SK-N-DZ (cell line): Measurements from ENCODE around the gene CBLB.

Experiments
- DNase-seq: peaks from one replicate; pipeline ENCODE4 v3.0.0-alpha.2; 2015; ENCODE audit warnings: low spot score

Gene CBLB

GRCh38 chr3:105691633-105692032 lies 177.2 kb downstream of the CBLB start:
- DNase-seq = no peak

GRCh38 chr3:105691053-105691452 lies 177.8 kb downstream of the CBLB start:
- DNase-seq = no peak

GRCh38 chr3:105688821-105689220 lies 180.0 kb downstream of the CBLB start:
- DNase-seq = no peak

GRCh38 chr3:105686278-105686897 lies 182.4 kb downstream of the CBLB start:
- no peak for DNase-seq

GRCh38 chr3:105679951-105680350 lies 188.9 kb downstream of the CBLB start:
- DNase-seq = no peak

GRCh38 chr3:105678017-105678416 lies 190.8 kb downstream of the CBLB start:
- DNase-seq = no peak

GRCh38 chr3:105676621-105677300 lies 192.1 kb downstream of the CBLB start:
- DNase-seq = no peak

GRCh38 chr3:105674437-105675065 lies 194.3 kb downstream of the CBLB start:
- no peak for DNase-seq

GRCh38 chr3:105672996-105673395 lies 195.8 kb downstream of the CBLB start:
- no peak for DNase-seq

- DNase-seq = no peak
These were observed 206.5 kb downstream of the CBLB start for GRCh38 chr3:105662306-105662705.

GRCh38 chr3:105661461-105661860 lies 207.4 kb downstream of the CBLB start:
- DNase-seq = no peak

- no peak for DNase-seq
These were observed 211.9 kb downstream of the CBLB start for GRCh38 chr3:105656651-105657504.

GRCh38 chr3:105653868-105654267 lies 214.9 kb downstream of the CBLB start:
- no peak for DNase-seq

GRCh38 chr3:105653166-105653565 lies 215.6 kb downstream of the CBLB start:
- DNase-seq = no peak

- DNase-seq = no peak
These were observed 219.3 kb downstream of the CBLB start for GRCh38 chr3:105649480-105649879.

- DNase-seq = peak; percentile 35
These were observed 221.8 kb downstream of the CBLB start for GRCh38 chr3:105647047-105647446.

GRCh38 chr3:105639131-105639530 lies 229.7 kb downstream of the CBLB start:
- no peak for DNase-seq

GRCh38 chr3:105634708-105635107 lies 234.1 kb downstream of the CBLB start:
- DNase-seq = peak; percentile 31

GRCh38 chr3:105629718-105630117 lies 239.1 kb downstream of the CBLB start:
- DNase-seq = no peak

- no peak for DNase-seq
These were observed 242.1 kb downstream of the CBLB start for GRCh38 chr3:105626739-105627138.

- no peak for DNase-seq
These were observed 246.6 kb downstream of the CBLB start for GRCh38 chr3:105622169-105622568.

- DNase-seq = no peak
These were observed 248.6 kb downstream of the CBLB start for GRCh38 chr3:105620236-105620635.
